H7 (cell line): ENCODE data around the gene SNRNP48. TPM values are rescaled to one million over a fixed set of nuclear protein-coding genes. Genes with fewer than 3 reads are reported as not detected.

Experiments
- DNase-seq: peaks from one replicate; pipeline ENCODE4 v3.0.0; 2012
- H3K27me3 ChIP-seq: 2 replicates; pipeline ENCODE4 v1.6.0; 2011; ENCODE audit warnings: mild to moderate bottlenecking, low read length; ENCODE audit not compliant: control insufficient read depth, insufficient read depth
- H3K36me3 ChIP-seq: replicated peaks from 2 replicates; pipeline ENCODE4 v1.5.1; 2011; ENCODE audit warnings: low read length; ENCODE audit not compliant: control insufficient read depth, insufficient read depth
- H3K4me3 ChIP-seq: 2 replicates; pipeline ENCODE4 v1.5.1; 2011; ENCODE audit warnings: low read depth, mild to moderate bottlenecking, control low read depth, low read length, moderate library complexity; ENCODE audit not compliant: insufficient read depth
- total RNA-seq: library from RNA; depleted of rRNA; stranded (reverse); fragments of >200 nt; shearing (Covaris generic); gene quantifications from 2 replicates; pipeline ENCODE4 v1.2.3, GENCODE V29; 2014

Gene SNRNP48
- total RNA-seq, 1 experiment from 2014 or later, result 12.2 TPM

DNA sequence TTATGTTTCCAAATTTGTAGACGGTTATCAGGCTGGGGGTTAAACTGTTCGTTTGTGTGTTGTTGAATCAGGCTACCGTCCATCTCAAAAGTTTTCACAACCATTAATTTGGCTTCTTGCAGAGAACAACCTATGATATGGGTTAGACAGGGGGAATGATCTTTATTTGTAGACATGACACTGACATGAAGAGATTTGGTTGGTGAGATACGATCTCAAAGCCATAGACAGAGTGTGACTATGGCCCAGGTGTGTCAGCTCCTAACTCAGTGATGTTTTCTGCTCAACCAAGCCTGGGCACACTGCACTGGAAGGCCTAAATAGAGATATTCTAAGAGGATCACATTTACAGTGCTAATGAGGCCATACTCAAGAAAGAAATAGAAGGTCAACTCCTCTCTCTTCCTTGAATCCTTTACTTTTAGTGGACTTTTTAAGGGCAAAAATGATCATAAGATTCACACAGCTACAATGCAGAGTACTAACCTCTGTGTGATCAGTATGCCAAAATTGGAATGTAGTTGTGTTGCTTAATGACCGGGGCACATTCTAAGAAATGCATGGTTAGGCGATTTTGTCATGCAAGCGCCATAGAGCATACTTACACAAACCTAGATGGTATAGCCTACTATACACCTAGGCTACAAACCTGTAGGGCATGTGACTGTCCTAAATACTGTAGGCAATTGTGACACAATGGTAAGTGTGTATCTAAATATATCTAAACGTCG lies 17.6 kb upstream of the SNRNP48 start:
- no peaks in the 10 kb centered on the region for H3K27me3 ChIP-seq
- no peak overlapping the region for H3K4me3 ChIP-seq
- DNase-seq, result no peak
- H3K36me3 ChIP-seq, result peaks cover 29% of the 10 kb centered on the region

DNA sequence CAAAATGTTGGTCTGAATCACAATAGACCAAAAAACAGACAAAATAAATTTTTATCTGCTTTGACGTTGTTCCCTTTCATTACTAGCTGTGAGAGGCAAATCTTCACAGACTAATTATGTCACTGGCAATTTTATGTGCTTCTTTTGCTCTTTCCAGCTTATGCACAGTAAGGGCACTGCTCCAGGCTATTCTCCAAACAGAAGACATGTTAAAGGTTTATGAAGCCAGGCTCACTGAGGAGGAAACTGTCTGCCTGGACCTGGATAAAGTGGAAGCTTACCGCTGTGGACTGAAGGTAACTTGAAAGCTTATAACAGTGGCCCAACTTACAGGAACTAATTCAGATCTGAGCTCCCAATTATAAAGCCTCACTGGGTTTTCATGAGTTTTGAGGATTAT lies 15.5 kb upstream of the SNRNP48 start:
- peaks cover 15% of the 10 kb centered on the region for H3K36me3 ChIP-seq

DNA sequence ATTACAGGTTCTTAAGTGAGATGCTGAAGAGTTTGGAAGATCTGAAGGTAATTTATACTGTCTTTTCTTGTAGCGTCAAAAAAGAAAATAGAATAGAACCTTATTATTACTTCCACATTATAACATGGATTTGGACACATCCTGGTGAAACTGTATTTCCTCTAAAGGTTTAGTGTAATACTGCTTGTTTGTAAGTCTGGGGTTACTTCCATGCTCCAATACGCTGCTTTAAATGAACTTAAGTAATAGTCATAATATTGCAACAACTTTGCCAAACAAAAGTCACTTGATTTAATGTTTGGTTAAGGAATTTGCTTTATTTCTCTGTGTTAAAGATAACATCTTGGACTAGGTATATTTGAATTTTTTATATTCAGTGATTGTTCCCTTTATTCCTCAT lies 11.5 kb upstream of the SNRNP48 start:
- Histone ChIP-seq H3K4me3 (no peak overlapping the region), H3K36me3 (peaks cover 15% of the 10 kb centered on the region), H3K27me3 (no peaks in the 10 kb centered on the region)
- no peak for DNase-seq

More for the DNA sequence above, 15.5 kb upstream of the SNRNP48 start:
- Histone ChIP-seq H3K27me3 (no peaks in the 10 kb centered on the region), H3K4me3 (no peak overlapping the region)
- DNase-seq, result no peak

DNA sequence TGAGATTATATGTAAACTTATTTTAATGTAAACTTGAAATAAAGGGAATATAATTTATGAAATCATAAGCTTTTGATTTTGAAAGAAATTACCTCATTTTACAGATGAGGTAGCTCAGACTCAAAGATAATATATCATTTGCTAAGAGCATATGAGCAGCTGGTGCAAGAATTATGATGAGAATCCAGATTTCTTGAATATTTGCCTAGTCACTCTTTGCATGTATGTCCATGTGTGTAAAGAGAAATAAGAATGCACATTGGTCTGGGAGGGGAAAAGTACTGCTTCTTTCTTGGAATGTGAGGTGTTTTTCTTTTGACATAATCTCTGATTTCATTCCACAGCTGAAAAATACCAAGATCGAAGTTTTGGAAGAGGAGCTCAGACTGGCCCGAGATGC lies 11.1 kb upstream of the SNRNP48 start:
- H3K4me3 ChIP-seq, result no peak overlapping the region
- no peak for DNase-seq
- peaks cover 17% of the 10 kb centered on the region for H3K36me3 ChIP-seq
- H3K27me3 ChIP-seq, result no peaks in the 10 kb centered on the region

DNA sequence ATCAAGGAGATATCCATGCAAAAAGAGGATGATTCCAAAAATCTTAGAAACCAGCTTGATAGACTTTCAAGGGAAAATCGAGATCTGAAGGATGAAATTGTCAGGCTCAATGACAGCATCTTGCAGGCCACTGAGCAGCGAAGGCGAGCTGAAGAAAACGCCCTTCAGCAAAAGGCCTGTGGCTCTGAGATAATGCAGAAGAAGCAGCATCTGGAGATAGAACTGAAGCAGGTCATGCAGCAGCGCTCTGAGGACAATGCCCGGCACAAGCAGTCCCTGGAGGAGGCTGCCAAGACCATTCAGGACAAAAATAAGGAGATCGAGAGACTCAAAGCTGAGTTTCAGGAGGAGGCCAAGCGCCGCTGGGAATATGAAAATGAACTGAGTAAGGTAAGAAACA lies 10.1 kb upstream of the SNRNP48 start:
- H3K36me3 ChIP-seq, result peaks cover 19% of the 10 kb centered on the region
- H3K27me3 ChIP-seq, result no peaks in the 10 kb centered on the region
- no peak overlapping the region for H3K4me3 ChIP-seq
- no peak for DNase-seq

DNA sequence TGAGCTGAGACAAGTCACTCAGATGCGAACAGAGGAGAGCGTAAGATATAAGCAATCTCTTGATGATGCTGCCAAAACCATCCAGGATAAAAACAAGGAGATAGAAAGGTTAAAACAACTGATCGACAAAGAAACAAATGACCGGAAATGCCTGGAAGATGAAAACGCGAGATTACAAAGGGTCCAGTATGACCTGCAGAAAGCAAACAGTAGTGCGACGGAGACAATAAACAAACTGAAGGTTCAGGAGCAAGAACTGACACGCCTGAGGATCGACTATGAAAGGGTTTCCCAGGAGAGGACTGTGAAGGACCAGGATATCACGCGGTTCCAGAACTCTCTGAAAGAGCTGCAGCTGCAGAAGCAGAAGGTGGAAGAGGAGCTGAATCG lies 9.5 kb upstream of the SNRNP48 start:
- DNase-seq, result no peak
- Histone ChIP-seq H3K27me3 (no peaks in the 10 kb centered on the region), H3K4me3 (no peak overlapping the region), H3K36me3 (peaks cover 15% of the 10 kb centered on the region)

DNA sequence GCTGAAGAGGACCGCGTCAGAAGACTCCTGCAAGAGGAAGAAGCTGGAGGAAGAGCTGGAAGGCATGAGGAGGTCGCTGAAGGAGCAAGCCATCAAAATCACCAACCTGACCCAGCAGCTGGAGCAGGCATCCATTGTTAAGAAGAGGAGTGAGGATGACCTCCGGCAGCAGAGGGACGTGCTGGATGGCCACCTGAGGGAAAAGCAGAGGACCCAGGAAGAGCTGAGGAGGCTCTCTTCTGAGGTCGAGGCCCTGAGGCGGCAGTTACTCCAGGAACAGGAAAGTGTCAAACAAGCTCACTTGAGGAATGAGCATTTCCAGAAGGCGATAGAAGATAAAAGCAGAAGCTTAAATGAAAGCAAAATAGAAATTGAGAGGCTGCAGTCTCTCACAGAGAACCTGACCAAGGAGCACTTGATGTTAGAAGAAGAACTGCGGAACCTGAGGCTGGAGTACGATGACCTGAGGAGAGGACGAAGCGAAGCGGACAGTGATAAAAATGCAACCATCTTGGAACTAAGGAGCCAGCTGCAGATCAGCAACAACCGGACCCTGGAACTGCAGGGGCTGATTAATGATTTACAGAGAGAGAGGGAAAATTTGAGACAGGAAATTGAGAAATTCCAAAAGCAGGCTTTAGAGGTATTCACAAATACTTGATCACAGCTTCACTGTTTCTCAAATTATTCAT lies 8.9 kb upstream of the SNRNP48 start:
- Histone ChIP-seq H3K27me3 (no peaks in the 10 kb centered on the region), H3K36me3 (peaks cover 14% of the 10 kb centered on the region), H3K4me3 (no peak overlapping the region)
- DNase-seq, result no peak

DNA sequence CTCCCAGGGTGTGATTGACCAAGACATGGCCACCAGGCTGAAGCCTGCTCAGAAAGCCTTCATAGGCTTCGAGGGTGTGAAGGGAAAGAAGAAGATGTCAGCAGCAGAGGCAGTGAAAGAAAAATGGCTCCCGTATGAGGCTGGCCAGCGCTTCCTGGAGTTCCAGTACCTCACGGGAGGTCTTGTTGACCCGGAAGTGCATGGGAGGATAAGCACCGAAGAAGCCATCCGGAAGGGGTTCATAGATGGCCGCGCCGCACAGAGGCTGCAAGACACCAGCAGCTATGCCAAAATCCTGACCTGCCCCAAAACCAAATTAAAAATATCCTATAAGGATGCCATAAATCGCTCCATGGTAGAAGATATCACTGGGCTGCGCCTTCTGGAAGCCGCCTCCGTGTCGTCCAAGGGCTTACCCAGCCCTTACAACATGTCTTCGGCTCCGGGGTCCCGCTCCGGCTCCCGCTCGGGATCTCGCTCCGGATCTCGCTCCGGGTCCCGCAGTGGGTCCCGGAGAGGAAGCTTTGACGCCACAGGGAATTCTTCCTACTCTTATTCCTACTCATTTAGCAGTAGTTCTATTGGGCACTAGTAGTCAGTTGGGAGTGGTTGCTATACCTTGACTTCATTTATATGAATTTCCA lies 4.6 kb upstream of the SNRNP48 start:
- H3K27me3 ChIP-seq, result no peaks in the 10 kb centered on the region
- H3K36me3 ChIP-seq, result peaks cover 12% of the 10 kb centered on the region
- H3K4me3 ChIP-seq, result no peak overlapping the region
- no peak for DNase-seq

DNA sequence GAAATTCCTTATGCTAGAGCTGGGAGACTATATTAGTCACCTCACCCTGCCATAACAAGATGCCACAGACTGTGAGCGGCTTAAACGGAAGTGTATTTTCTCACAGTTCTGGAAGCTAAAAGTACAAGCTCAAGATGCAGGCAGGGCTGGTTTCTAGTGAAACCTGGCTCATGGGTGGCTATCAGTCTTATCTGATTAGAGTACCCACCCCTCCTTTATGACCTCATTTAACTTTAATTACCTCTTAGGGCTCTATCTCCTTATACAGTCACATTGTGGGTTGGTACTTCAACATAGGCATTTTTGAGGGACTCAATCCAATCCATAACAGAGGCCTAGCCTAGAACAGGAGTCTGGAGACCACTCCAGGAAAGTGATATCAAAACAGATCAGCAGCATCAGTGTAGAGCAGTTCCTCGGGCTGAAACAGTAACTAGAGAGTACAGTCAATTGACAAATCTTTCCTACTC lies 2.3 kb upstream of the SNRNP48 start:
- H3K4me3 ChIP-seq, result no peak overlapping the region

DNA sequence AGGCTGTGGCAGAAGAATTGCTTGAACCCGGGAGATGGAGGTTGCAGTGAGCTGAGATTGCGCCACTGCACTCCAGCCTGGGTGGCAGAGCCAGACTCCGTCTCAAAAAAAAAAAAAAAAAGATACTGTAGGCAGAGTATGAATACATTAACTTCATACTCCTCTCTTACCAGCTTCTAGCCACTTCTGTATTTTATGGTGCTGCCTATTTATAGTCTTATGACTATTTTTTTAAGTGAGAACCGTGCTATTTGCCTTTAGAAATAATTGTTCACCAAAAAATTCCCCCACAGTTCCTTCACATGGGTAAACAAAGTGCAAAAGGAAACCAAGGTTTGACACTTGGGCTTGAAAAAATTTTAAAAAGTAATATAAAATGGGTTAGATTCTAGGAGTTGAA lies 1.5 kb upstream of the SNRNP48 start:
- H3K27me3 ChIP-seq, result no peaks in the 10 kb centered on the region
- H3K36me3 ChIP-seq, result peaks cover 4% of the 10 kb centered on the region
- no peak overlapping the region for H3K4me3 ChIP-seq
- DNase-seq, result no peak

More for the DNA sequence above, 2.3 kb upstream of the SNRNP48 start:
- Histone ChIP-seq H3K27me3 (no peaks in the 10 kb centered on the region), H3K36me3 (peaks cover 8% of the 10 kb centered on the region)
- DNase-seq, result no peak

DNA sequence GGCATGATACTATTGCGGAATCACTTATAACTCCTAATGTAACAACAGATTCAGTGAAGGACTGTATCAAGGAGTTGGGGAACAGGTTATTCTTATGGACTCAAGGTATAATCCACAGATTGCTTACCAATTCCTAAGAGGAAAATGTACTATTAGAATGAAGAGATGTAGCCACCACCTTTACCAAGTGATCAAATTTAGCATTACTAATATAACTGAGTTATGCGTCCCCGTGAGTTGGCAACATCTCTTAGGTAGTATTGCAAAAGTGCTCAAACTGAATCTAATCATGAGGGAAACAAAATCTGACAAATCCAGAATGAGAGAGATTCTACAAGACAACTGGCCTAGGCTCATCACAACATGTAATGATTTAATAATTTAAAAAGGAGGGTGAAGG lies 777 bp upstream of the SNRNP48 start:
- Histone ChIP-seq H3K4me3 (no peak overlapping the region), H3K36me3 (peaks cover 1% of the 10 kb centered on the region), H3K27me3 (no peaks in the 10 kb centered on the region)

DNA sequence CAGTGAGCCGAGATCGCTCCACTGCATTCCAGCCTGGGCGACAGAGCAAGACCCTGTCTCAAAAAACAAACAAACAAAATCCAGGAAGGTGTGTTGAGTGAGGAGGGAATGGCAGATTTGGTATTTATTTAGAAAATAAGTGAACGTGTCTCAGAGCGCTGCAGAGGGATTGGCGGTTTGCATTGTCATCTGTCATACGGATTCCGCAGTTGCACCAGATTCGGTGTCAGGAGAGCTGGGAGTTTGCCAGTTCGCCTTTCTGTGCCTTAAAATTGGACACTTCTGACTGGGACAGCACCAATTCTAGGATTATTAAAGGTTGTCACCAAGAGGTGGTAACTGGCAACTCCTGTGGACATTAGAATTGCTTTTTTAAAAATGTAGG lies 912 bp downstream of the SNRNP48 start:
- peak overlapping the region; percentile 87 for H3K4me3 ChIP-seq
- no peaks in the 10 kb centered on the region for H3K27me3 ChIP-seq
- peaks cover 9% of the 10 kb centered on the region for H3K36me3 ChIP-seq
- peak; percentile 26 for DNase-seq

More for the DNA sequence above, 777 bp upstream of the SNRNP48 start:
- DNase-seq, result no peak

DNA sequence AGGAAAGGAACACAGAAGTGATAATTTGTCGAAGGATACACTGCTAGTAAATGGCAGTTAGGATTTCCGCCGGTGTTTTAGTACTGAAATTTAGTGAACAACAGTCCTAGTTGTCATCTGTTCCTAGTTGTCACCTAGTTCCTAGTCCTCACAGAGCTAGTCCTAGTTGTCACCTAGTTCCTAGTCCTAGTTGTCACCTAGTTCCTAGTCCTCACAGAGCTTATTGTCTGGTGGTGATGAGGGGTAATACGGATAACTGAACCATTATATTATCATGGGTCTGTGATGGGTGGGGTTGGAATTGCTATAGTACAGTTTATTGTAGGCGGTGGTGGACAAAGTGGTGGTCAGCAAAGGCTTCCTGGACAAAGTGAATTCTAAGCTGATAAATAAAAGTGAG lies 1.8 kb downstream of the SNRNP48 start:
- Histone ChIP-seq H3K36me3 (peaks cover 10% of the 10 kb centered on the region), H3K4me3 (no peak overlapping the region), H3K27me3 (no peaks in the 10 kb centered on the region)
- DNase-seq, result no peak

DNA sequence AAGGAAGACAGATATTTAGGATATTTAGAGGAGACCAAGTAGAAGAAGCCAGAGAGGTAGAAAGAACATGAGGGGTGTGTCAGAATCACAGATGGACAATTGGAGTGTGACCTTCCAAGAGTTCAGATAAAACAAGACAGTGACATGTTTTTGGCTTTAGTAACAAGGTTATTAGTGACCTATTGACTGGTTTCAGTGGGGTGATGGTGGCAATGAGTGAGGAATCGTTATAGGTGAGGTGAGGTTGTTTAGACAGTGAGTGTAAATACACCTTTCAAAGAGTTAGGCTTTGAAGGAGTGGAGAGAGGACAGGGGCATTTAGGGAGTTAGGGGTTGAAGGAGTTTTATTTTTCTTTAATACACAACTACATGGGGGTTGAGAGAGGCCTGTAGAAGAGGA lies 3.2 kb downstream of the SNRNP48 start:
- DNase-seq, result no peak
- peaks cover 10% of the 10 kb centered on the region for H3K36me3 ChIP-seq
- no peaks in the 10 kb centered on the region for H3K27me3 ChIP-seq
- H3K4me3 ChIP-seq, result no peak overlapping the region

DNA sequence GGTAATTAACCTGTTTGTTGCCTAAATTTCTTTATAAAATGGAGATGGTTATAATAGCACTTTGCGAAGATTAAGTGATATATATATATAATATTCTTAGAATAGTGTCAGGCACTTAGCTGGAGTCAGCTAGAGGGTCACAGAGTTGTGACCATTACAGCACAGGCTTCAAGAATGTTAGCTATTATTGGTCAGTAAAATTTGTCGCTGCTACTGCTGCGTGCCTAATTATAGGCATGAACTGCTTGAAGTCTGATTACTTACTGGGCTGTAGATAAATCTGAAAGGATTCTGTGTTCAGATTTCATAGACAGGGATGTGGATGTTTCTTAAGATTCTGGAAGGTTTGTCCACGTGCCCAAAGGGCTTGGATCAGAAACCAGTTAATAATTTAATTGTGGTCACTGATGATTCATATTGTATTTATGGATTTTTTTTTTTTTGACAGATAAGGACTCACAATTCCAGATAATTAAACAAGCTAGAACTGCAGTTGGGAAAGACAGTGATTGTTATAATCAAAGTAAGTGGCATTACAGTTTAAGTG lies 4.7 kb downstream of the SNRNP48 start:
- no peaks in the 10 kb centered on the region for H3K27me3 ChIP-seq
- DNase-seq, result no peak
- H3K4me3 ChIP-seq, result no peak overlapping the region
- peaks cover 10% of the 10 kb centered on the region for H3K36me3 ChIP-seq
